HepG2 (cell line): ENCODE measurements around the gene PRDX5. TPM values are rescaled to one million over a fixed set of nuclear protein-coding genes. Genes with fewer than 3 reads are reported as not detected.

ENCODE experiments used
- CREM ChIP-seq, 2 experiments: sonication (generic) in 1 of 2; formaldehyde crosslinking in 1 of 2; IDR thresholded peaks; 2 replicates each; pipeline versions ENCODE4 v1.4.0 to v1.6.1; 2016 to 2020; ENCODE audit warnings: antibody characterized with exemption in 1 of 2, mild to moderate bottlenecking in 1 of 2, missing genetic modification reagents in 1 of 2
- GTF2F1 ChIP-seq: fragments of 150-350 bp; IDR thresholded peaks from 2 replicates; pipeline ENCODE4 v1.6.1; 2014; ENCODE audit warnings: low read length
- HDAC1 ChIP-seq: sonication (generic); formaldehyde crosslinking; IDR thresholded peaks from 2 replicates; pipeline ENCODE4 v1.5.1; 2020; ENCODE audit warnings: mild to moderate bottlenecking, missing genetic modification reagents
- IRX3 ChIP-seq: sonication (generic); formaldehyde crosslinking; IDR thresholded peaks from 2 replicates; pipeline ENCODE4 v1.8.1; 2023; ENCODE audit warnings: mild to moderate bottlenecking, low read depth, missing genetic modification reagents, borderline replicate concordance
- NR2F1 ChIP-seq, 2 experiments: fragments of 450-650 bp in 1 of 2; formaldehyde crosslinking in 1 of 2; IDR thresholded peaks; 2 replicates each; pipeline versions ENCODE4 v1.5.0 to v1.6.1; 2016 to 2020; ENCODE audit warnings: mild to moderate bottlenecking in 1 of 2, missing compliant biosample characterization in 1 of 2, missing genetic modification reagents in 1 of 2, moderate library complexity in 1 of 2
- TOPORS ChIP-seq: sonication (generic); formaldehyde crosslinking; IDR thresholded peaks from 2 replicates; pipeline ENCODE4 v1.8.0; 2023; ENCODE audit warnings: mild to moderate bottlenecking, missing genetic modification reagents
- ZFX ChIP-seq: sonication (generic); formaldehyde crosslinking; IDR thresholded peaks from 2 replicates; pipeline ENCODE4 v1.4.0; 2020; ENCODE audit warnings: mild to moderate bottlenecking, low read depth, missing genetic modification reagents, moderate library complexity
- ZNF383 ChIP-seq: sonication (generic); formaldehyde crosslinking; IDR thresholded peaks from 2 replicates; pipeline ENCODE4 v1.4.0; 2020; ENCODE audit warnings: missing genetic modification reagents, mild to moderate bottlenecking, borderline replicate concordance
- ZNF644 ChIP-seq: IDR thresholded peaks from 2 replicates; pipeline ENCODE4 v1.6.1; 2016; ENCODE audit warnings: low read depth
- polyA plus RNA-seq, 8 experiments: library from polyadenylated mRNA; depleted of rRNA in 3 of 8; stranded (reverse) in 7 of 8; unstranded in 1 of 8; fragments of >200 nt; fragmentation: Illumina TruSeq in 4 of 8; extraction: Trizol in 4 of 8; gene quantifications; 2 replicates each; pipeline versions ENCODE4 v1.2.1 to v1.2.3, GENCODE V29; 2011 to 2016; ENCODE audit warnings: low read depth in 4 of 8, missing spikeins in 1 of 8, mixed read lengths in 1 of 8; ENCODE audit not compliant: insufficient read depth in 1 of 8
- total RNA-seq, 5 experiments: library from RNA; depleted of rRNA; stranded (reverse); fragments of >200 nt; fragmentation: Illumina TruSeq; extraction: Trizol; gene quantifications; 2 replicates each; pipeline ENCODE4 v1.2.3, GENCODE V29; 2016; ENCODE audit warnings: low read depth in 1 of 5
- TF ChIP-seq, protein P1 (sequence below): sonication (generic); formaldehyde crosslinking; IDR thresholded peaks from 2 replicates; pipeline ENCODE4 v1.4.0; 2020; ENCODE audit warnings: mild to moderate bottlenecking, missing genetic modification reagents
- TF ChIP-seq, protein P2 (sequence below): sonication (generic); formaldehyde crosslinking; IDR thresholded peaks from 2 replicates; pipeline ENCODE4 v1.8.1; 2023; ENCODE audit warnings: missing genetic modification reagents, mild to moderate bottlenecking, borderline replicate concordance
- TF ChIP-seq, protein P3 (sequence below): sonication (generic); formaldehyde crosslinking; IDR thresholded peaks from 2 replicates; pipeline ENCODE4 v1.5.1; 2020; ENCODE audit warnings: mild to moderate bottlenecking, missing genetic modification reagents

Gene PRDX5
- total and polyA plus RNA-seq, 2 of the 13 experiments (the other 11 are each of a cell fraction or from before 2014, with no cell fraction given): 215 to 311 TPM

DNA sequence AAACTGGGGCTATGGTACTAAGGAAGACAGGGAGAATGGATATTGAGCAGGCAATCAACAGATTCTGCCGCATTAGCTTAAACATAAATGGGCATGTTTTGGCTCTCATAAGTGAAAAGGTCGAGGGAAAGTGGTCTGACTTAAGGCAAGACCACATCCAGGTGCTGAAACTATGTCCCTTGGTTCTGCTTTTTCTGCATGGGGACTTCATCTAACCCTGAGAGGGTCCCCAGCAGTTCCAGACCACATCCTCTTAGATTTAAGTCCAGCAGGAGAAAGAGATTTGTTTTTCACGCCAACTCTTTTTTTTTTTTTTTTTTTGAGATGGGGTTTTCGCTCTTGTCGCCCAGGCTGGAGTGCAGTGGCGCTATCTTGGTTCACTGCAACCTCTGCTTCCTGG lies 46.5 kb downstream of the PRDX5 start (continued):
- TF ChIP-seq, protein P1, sequence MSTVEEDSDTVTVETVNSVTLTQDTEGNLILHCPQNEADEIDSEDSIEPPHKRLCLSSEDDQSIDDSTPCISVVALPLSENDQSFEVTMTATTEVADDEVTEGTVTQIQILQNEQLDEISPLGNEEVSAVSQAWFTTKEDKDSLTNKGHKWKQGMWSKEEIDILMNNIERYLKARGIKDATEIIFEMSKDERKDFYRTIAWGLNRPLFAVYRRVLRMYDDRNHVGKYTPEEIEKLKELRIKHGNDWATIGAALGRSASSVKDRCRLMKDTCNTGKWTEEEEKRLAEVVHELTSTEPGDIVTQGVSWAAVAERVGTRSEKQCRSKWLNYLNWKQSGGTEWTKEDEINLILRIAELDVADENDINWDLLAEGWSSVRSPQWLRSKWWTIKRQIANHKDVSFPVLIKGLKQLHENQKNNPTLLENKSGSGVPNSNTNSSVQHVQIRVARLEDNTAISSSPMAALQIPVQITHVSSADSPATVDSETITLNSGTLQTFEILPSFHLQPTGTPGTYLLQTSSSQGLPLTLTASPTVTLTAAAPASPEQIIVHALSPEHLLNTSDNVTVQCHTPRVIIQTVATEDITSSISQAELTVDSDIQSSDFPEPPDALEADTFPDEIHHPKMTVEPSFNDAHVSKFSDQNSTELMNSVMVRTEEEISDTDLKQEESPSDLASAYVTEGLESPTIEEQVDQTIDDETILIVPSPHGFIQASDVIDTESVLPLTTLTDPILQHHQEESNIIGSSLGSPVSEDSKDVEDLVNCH: no peak
- TF ChIP-seq ZNF644 (CRISPR knock-in tag) (no peak), HDAC1 (CRISPR knock-in tag) (no peak), ZNF383 (CRISPR knock-in tag) (no peak), ZFX (no peak), NR2F1 (CRISPR knock-in tag; IDR thresholded peaks at IDR 0.05) (no peak), TOPORS (CRISPR knock-in tag) (no peak), GTF2F1 (no peak), CREM (IDR thresholded peaks at IDR 0.05) (no peak), CREM (CRISPR knock-in tag; IDR thresholded peaks at IDR 0.05) (no peak), IRX3 (CRISPR knock-in tag) (no peak)
- TF ChIP-seq, protein P2, sequence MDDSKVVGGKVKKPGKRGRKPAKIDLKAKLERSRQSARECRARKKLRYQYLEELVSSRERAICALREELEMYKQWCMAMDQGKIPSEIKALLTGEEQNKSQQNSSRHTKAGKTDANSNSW (CRISPR knock-in tag): no peak
- TF ChIP-seq, protein P3, sequence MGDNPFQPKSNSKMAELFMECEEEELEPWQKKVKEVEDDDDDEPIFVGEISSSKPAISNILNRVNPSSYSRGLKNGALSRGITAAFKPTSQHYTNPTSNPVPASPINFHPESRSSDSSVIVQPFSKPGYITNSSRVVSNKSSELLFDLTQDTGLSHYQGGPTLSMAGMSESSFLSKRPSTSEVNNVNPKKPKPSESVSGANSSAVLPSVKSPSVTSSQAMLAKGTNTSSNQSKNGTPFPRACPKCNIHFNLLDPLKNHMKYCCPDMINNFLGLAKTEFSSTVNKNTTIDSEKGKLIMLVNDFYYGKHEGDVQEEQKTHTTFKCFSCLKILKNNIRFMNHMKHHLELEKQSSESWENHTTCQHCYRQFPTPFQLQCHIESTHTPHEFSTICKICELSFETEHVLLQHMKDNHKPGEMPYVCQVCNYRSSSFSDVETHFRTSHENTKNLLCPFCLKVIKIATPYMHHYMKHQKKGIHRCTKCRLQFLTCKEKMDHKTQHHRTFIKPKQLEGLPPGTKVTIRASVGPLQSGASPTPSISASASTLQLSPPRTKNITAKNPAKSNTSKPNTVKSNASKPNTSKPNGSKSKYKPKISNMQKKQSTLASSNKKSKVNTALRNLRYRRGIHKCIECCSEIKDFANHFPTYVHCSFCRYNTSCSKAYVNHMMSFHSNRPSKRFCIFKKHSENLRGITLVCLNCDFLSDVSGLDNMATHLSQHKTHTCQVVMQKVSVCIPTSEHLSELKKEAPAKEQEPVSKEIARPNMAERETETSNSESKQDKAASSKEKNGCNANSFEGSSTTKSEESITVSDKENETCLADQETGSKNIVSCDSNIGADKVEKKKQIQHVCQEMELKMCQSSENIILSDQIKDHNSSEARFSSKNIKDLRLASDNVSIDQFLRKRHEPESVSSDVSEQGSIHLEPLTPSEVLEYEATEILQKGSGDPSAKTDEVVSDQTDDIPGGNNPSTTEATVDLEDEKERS (CRISPR knock-in tag): no peak
- TF ChIP-seq, all 625 proteins: peak for 0
